ENCODE results near the gene DBN1. TPM values are rescaled to one million over a fixed set of nuclear protein-coding genes. Genes with fewer than 3 reads are reported as not detected.

DBN1 gene
- total RNA-seq, 1 experiment from 2014 or later: 127 TPM

DNA sequence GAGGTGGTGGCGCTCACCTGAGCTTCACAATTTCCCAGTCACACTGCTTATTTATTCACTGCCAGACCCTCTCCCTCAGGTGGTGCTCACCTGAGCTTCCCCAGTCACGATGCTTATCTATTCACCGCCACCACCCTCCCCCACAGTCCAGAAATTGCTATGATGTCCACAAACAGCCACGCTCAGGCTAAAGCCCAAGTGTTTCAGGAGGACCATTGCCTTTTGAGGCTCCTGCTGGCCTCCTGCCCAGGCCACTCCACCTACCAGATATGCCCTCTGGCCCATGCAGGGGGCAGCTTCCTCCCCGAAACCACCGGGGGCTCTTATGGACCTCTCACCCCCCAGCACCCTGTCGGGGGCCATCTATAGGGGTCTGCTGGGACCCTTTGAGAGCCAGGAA, 19.4 kb upstream of the DBN1 start:
- ATAC-seq (no peak), DNase-seq (no peak)
- H4K20me1 ChIP-seq (ENCODE audit: low read length): peaks cover 8% of the 10 kb centered on the region; the same call in 1 of the 2 replicates
- H3K9ac ChIP-seq (ENCODE audit: low read length): no peak overlapping the region
- no peak overlapping the region for H3K4me2 ChIP-seq (ENCODE audit: low read length)
- H3K27ac ChIP-seq (ENCODE audit: low read length): peak overlapping the region; percentile 93
- H3K4me1 ChIP-seq (ENCODE audit: insufficient read depth, low read length): peaks cover 36% of the 10 kb centered on the region
- intact Hi-C loops (cut with micrococcal nuclease): no loop called here
- H3K36me3 ChIP-seq (ENCODE audit: low read depth, low read length): peaks cover 47% of the 10 kb centered on the region
- BruUV-seq (replicated peaks): no TSS peak
- ChIA-PET POLR2A (ENCODE audit: unreplicated experiment) (no interaction called here), CTCF (no interaction called here)
- peaks cover 4% of the 10 kb centered on the region for H3F3A ChIP-seq (ENCODE audit: low read length, unreplicated experiment)
- no peaks in the 10 kb centered on the region for H3K9me2 ChIP-seq (replicated peaks; ENCODE audit: low read length)
- no peak overlapping the region for H2AFZ ChIP-seq (ENCODE audit: low read length)
- H3K27me3 ChIP-seq (ENCODE audit: low read length): no peaks in the 10 kb centered on the region
- H3K9me3 ChIP-seq (ENCODE audit: low read length): no peaks in the 10 kb centered on the region
- H3K79me2 ChIP-seq (ENCODE audit: low read length): peaks cover 43% of the 10 kb centered on the region
- no peak for TF ChIP-seq CTCF (conservative IDR thresholded peaks at IDR 0.05; ENCODE audit: low read depth, low read length)
- TF ChIP-seq EZH2phosphoT487 (IDR thresholded peaks at IDR 0.05; ENCODE audit: borderline replicate concordance, low read length): no peak
- no peak for TF ChIP-seq EZH2 (IDR thresholded peaks at IDR 0.05; ENCODE audit: low read length, unreplicated experiment)
- H3K4me3 ChIP-seq (ENCODE audit: low read length): no peak overlapping the region

- ChIA-PET POLR2A (ENCODE audit: unreplicated experiment) (no interaction called here), CTCF (no interaction called here)
- Histone ChIP-seq H3K9ac (ENCODE audit: low read length) (no peak overlapping the region), H3K4me2 (ENCODE audit: low read length) (no peak overlapping the region), H3K9me3 (ENCODE audit: low read length) (no peaks in the 10 kb centered on the region), H3K4me1 (ENCODE audit: insufficient read depth, low read length) (peaks cover 36% of the 10 kb centered on the region), H3K4me3 (ENCODE audit: low read length) (no peak overlapping the region), H3K27me3 (ENCODE audit: low read length) (no peaks in the 10 kb centered on the region), H3K9me2 (replicated peaks; ENCODE audit: low read length) (no peaks in the 10 kb centered on the region), H2AFZ (ENCODE audit: low read length) (no peak overlapping the region), H3F3A (ENCODE audit: low read length, unreplicated experiment) (peaks cover 4% of the 10 kb centered on the region), H3K27ac (ENCODE audit: low read length) (no peak overlapping the region), H3K79me2 (ENCODE audit: low read length) (peaks cover 42% of the 10 kb centered on the region), H4K20me1 (ENCODE audit: low read length) (peaks cover 8% of the 10 kb centered on the region; the same call in 1 of the 2 replicates), H3K36me3 (ENCODE audit: low read depth, low read length) (peaks cover 54% of the 10 kb centered on the region)
- intact Hi-C loops (cut with micrococcal nuclease): no loop called here
- no peak for TF ChIP-seq EZH2phosphoT487 (IDR thresholded peaks at IDR 0.05; ENCODE audit: borderline replicate concordance, low read length)
- TF ChIP-seq EZH2 (IDR thresholded peaks at IDR 0.05; ENCODE audit: low read length, unreplicated experiment): no peak
- TF ChIP-seq CTCF (conservative IDR thresholded peaks at IDR 0.05; ENCODE audit: low read depth, low read length): no peak
- no TSS peak for BruUV-seq (replicated peaks)
- DNase-seq (no peak), ATAC-seq (no peak)
Measured at GRCh38 chr5:177491983-177492746, 18.7 kb upstream of the DBN1 start.

- Histone ChIP-seq H2AFZ (ENCODE audit: low read length) (no peak overlapping the region), H3K79me2 (ENCODE audit: low read length) (peaks cover 38% of the 10 kb centered on the region), H4K20me1 (ENCODE audit: low read length) (peaks cover 8% of the 10 kb centered on the region; the same call in 1 of the 2 replicates), H3K4me2 (ENCODE audit: low read length) (no peak overlapping the region), H3K9ac (ENCODE audit: low read length) (no peak overlapping the region), H3K4me3 (ENCODE audit: low read length) (no peak overlapping the region), H3K4me1 (ENCODE audit: insufficient read depth, low read length) (peaks cover 36% of the 10 kb centered on the region), H3K27me3 (ENCODE audit: low read length) (no peaks in the 10 kb centered on the region), H3K36me3 (ENCODE audit: low read depth, low read length) (peaks cover 56% of the 10 kb centered on the region), H3K9me3 (ENCODE audit: low read length) (no peaks in the 10 kb centered on the region), H3F3A (ENCODE audit: low read length, unreplicated experiment) (peaks cover 4% of the 10 kb centered on the region), H3K9me2 (replicated peaks; ENCODE audit: low read length) (no peaks in the 10 kb centered on the region), H3K27ac (ENCODE audit: low read length) (no peak overlapping the region)
- BruUV-seq (replicated peaks): no TSS peak
- DNase-seq (peak; percentile 38), ATAC-seq (no peak)
- ChIA-PET POLR2A (ENCODE audit: unreplicated experiment) (no interaction called here), CTCF (no interaction called here)
- intact Hi-C loops (cut with micrococcal nuclease): no loop called here
- no peak for TF ChIP-seq EZH2 (IDR thresholded peaks at IDR 0.05; ENCODE audit: low read length, unreplicated experiment)
- TF ChIP-seq CTCF (conservative IDR thresholded peaks at IDR 0.05; ENCODE audit: low read depth, low read length): peak; percentile 72
Measured at GRCh38 chr5:177491429-177491945, 18.1 kb upstream of the DBN1 start.

Data from PC-3 (cell line).